KOPT-K1 (cell line): ENCODE measurements around the gene FAM234A.
"Not testable (repeated sequence)": the region's sequence is repeated elsewhere in the genome, so short reads cannot be mapped to it uniquely, and the experiment has no call there.

ENCODE experiments used
- H3K27ac ChIP-seq: fragments of 200-600 bp; sonication (generic); 2 replicates; pipeline ENCODE4 v1.5.1; 2016; ENCODE audit warnings: antibody characterized with exemption, mild to moderate bottlenecking, low read depth, low read length; ENCODE audit not compliant: poor library complexity, severe bottlenecking
- H3K36me3 ChIP-seq: fragments of 200-600 bp; sonication (generic); 2 replicates; pipeline ENCODE4 v1.5.1; 2017; ENCODE audit warnings: antibody characterized with exemption, mild to moderate bottlenecking, low read length, moderate library complexity; ENCODE audit not compliant: insufficient read depth
- H3K9me3 ChIP-seq: fragments of 200-600 bp; sonication (generic); 2 replicates; pipeline ENCODE4 v1.5.1; 2017; ENCODE audit warnings: antibody characterized with exemption, low read length, mild to moderate bottlenecking; ENCODE audit not compliant: insufficient read depth, poor library complexity, severe bottlenecking

FAM234A gene

GRCh38 chr16:234468-235305 lies at the start of gene FAM234A:
FAM234A (plus strand) TSS chr16:234821; CDS start chr16:254414, 19,593 bp downstream.
- Histone ChIP-seq H3K36me3 (no peaks in the 10 kb centered on the region), H3K9me3 (no peaks in the 10 kb centered on the region), H3K27ac (peak within 1 kb of the TSS; percentile 73)

- Histone ChIP-seq H3K27ac (no peak overlapping the region), H3K36me3 (peaks cover 66% of the 10 kb centered on the region), H3K9me3 (peaks cover 4% of the 10 kb centered on the region)
These were observed 49.4 kb upstream of the FAM234A start for GRCh38 chr16:185213-185612.

GRCh38 chr16:185691-186090 lies 48.9 kb upstream of the FAM234A start:
- peaks cover 4% of the 10 kb centered on the region for H3K9me3 ChIP-seq
- H3K36me3 ChIP-seq: peaks cover 70% of the 10 kb centered on the region
- no peak overlapping the region for H3K27ac ChIP-seq

GRCh38 chr16:187330-187729 lies 47.3 kb upstream of the FAM234A start:
- Histone ChIP-seq H3K9me3 (peaks cover 4% of the 10 kb centered on the region), H3K36me3 (peaks cover 87% of the 10 kb centered on the region), H3K27ac (no peak overlapping the region)

- peaks cover 89% of the 10 kb centered on the region for H3K36me3 ChIP-seq
- H3K9me3 ChIP-seq: peaks cover 4% of the 10 kb centered on the region
- no peak overlapping the region for H3K27ac ChIP-seq
These were observed 45.9 kb upstream of the FAM234A start for GRCh38 chr16:188674-189073.

- H3K36me3 ChIP-seq: peaks cover 90% of the 10 kb centered on the region
These were observed 44.9 kb upstream of the FAM234A start for GRCh38 chr16:189604-190186.

GRCh38 chr16:191831-192230 lies 42.8 kb upstream of the FAM234A start:
- H3K9me3 ChIP-seq: peaks cover 4% of the 10 kb centered on the region
- H3K36me3 ChIP-seq: peaks cover 99% of the 10 kb centered on the region
- H3K27ac ChIP-seq: no peak overlapping the region

More at GRCh38 chr16:189604-190186, 44.9 kb upstream of the FAM234A start:
- H3K9me3 ChIP-seq: peaks cover 4% of the 10 kb centered on the region
- H3K27ac ChIP-seq: no peak overlapping the region

GRCh38 chr16:192686-193085 lies 41.9 kb upstream of the FAM234A start:
- no peak overlapping the region for H3K27ac ChIP-seq
- no peaks in the 10 kb centered on the region for H3K9me3 ChIP-seq
- peaks cover 100% of the 10 kb centered on the region for H3K36me3 ChIP-seq

- no peaks in the 10 kb centered on the region for H3K9me3 ChIP-seq
- H3K36me3 ChIP-seq: peaks cover 100% of the 10 kb centered on the region
- no peak overlapping the region for H3K27ac ChIP-seq
These were observed 41.2 kb upstream of the FAM234A start for GRCh38 chr16:193441-193840.

- Histone ChIP-seq H3K27ac (no peak overlapping the region), H3K9me3 (no peaks in the 10 kb centered on the region), H3K36me3 (peaks cover 100% of the 10 kb centered on the region)
These were observed 40.1 kb upstream of the FAM234A start for GRCh38 chr16:194516-194915.

- Histone ChIP-seq H3K27ac (no peak overlapping the region), H3K36me3 (peaks cover 100% of the 10 kb centered on the region), H3K9me3 (no peaks in the 10 kb centered on the region)
These were observed 34.2 kb upstream of the FAM234A start for GRCh38 chr16:200388-200787.

GRCh38 chr16:203246-203645 lies 31.4 kb upstream of the FAM234A start:
- Histone ChIP-seq H3K36me3 (peaks cover 100% of the 10 kb centered on the region), H3K27ac (no peak overlapping the region), H3K9me3 (no peaks in the 10 kb centered on the region)

- H3K36me3 ChIP-seq: peaks cover 100% of the 10 kb centered on the region
- not testable (repeated sequence) for H3K9me3 ChIP-seq, H3K27ac ChIP-seq
These were observed 30.6 kb upstream of the FAM234A start for GRCh38 chr16:204046-204445.

- H3K9me3 ChIP-seq, H3K27ac ChIP-seq: not testable (repeated sequence)
- peaks cover 100% of the 10 kb centered on the region for H3K36me3 ChIP-seq
These were observed 25.3 kb upstream of the FAM234A start for GRCh38 chr16:209359-209758.

GRCh38 chr16:211631-212180 lies 22.9 kb upstream of the FAM234A start:
- H3K36me3 ChIP-seq: peaks cover 100% of the 10 kb centered on the region
- not testable (repeated sequence) for H3K9me3 ChIP-seq, H3K27ac ChIP-seq
